Measurements from ENCODE around the gene NEDD4L.
"Not testable (repeated sequence)": the region's sequence is repeated elsewhere in the genome, so short reads cannot be mapped to it uniquely, and the experiment has no call there.

Gene NEDD4L

DNA sequence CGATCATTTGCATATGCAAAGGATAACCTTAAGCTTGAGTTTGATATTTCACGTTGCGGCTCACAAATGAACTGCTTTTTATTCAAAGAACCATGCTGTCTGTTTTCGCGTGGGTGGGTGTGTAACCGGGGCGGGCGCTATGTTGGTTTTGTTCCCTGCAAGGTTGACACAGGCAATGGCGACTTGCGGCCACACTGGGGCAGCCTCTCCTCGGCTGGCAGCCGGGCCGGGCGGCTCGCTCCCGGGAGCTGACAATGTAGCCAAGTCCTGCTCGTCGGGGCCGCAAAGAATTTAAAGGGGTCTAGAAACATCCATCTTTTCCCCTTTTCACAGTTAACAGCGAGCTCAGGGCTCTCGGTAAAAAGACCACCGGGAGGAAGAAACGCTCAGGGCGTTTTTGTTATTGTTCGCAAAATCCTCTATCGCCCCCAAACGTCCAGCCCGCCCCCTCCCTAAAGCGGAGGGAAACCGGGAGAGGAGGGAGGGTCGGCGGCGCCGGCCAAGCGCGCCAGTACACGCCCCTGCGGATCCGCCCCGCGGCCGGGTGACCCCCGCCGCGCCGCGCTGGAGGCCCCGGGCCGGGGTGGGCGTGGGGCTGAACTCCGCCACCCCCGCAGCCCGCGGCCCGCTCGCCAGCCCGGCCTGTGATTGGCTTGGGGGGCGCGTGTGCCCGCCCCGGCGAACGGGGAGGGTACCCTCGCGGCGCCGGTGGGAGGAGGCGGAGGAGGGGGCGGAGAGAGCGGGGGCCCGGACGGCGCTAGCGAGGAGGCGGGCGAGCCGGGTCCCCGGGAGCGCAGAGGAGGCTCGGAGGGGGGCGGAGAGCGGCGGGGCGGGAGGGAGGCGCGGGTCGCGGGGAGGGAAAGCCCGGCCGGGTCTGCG lies at the start of gene NEDD4L:
Gene NEDD4L, plus strand, starts transcription at position 736 of the 879 bp plus-strand sequence. CDS start 435 bp downstream, outside the sequence.
- DNase-seq = peak; percentile 70 to 71

GRCh38 chr18:57995331-57995730 lies 48.7 kb upstream of the NEDD4L start:
- DNase-seq = no peak

DNA sequence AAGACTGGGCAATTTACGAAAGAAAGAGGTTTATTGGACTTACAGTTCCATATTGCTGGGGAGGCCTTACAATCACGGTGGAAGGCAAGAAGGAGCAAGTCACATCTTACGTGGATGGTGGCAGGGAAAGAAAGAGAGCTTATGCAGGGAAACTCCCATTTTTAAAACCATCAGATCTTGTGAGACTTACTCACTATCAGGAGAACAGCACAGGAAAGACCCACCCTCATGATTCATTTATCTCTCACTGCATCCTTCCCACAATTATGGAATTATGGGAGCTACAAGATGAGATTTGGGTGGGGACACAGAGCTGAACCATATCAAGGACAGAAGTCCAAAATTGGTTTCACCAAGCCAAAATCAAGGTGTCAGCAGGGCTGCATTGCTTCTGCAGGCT lies 47.1 kb upstream of the NEDD4L start:
- DNase-seq = not testable (repeated sequence)

DNA sequence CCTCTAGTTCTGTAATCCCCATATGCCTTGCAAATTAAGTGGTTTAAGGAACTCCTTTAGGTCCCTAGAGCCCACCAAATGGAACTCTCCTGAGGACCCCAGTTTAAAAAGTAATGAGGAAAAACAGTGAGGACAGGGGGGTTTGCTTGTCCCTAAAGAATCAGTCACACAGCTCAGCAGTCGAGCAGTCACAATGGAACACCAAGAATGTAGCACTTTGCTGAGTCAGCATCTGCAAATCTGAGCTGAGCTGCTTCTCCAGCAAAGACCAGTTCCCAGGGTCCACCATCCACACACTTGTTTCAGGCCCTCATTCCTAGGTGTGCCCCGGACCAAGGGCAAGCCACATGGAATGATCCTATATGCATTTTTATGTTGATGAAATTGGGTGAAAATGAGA lies 46.2 kb upstream of the NEDD4L start:
- no peak for DNase-seq

GRCh38 chr18:57998461-57998860 lies 45.6 kb upstream of the NEDD4L start:
- DNase-seq = no peak

DNA sequence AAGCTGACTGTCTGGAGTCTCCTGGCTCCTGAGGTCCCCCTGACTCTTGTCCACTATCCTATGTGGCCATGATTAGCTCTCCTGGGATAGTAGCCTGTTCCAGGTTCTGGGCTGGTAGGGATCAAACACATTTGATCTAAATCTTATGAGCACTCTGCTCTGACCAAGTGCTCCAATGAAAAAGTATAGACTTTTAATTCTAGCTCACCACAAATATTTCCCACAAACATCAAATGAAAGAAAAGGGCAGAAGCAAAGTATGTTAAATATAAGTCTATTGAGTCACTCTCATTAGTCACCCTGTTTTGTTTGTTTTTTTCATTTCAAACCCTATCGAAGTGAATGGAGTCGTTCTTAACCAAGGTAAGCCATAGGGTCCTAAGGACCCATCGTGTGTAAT lies 39.7 kb upstream of the NEDD4L start:
- no peak for DNase-seq

DNA sequence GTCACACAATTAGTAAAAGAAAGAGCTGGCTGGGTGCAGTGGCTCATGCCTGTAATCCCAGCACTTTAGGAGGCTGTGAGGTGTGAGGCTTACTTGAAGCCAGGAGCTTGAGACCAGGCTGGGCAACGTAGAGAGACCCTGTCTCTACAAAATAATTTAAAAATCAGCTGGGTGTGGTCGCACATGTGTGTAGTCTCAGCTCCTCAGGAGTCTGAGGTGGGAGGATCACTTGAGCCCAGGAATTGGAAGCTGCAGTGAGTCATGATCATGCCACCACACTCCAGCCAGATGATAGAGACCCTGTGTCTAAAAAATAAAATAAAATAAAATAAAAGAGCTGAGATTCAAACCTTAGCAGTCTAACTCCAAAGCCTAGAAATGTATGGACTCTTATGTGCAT lies 39.0 kb upstream of the NEDD4L start:
- DNase-seq = no peak

GRCh38 chr18:58005885-58006523 lies 38.0 kb upstream of the NEDD4L start:
- DNase-seq = no peak

GRCh38 chr18:58009166-58009565 lies 34.9 kb upstream of the NEDD4L start:
- DNase-seq = no peak

DNA sequence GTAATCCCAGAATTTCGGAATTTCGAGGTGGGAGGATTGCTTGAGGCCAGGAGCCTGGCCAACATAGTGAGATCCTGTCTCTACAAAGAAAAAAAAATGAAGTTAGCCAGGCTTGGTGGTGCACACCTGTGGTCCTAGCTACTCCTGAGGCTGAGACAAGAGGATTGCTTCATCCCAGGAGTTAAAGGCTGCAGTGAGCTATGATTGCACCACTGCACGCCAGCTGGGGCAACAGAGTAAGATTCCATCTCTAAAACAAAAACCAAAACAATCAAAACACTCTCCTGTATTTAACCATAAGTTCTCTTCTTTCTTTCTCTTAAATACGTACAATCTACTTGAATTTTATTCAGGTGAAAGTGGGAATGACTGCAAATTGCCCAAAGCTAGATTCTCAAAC lies 33.8 kb upstream of the NEDD4L start:
- no peak for DNase-seq

- DNase-seq = no peak
These were observed 31.7 kb upstream of the NEDD4L start for GRCh38 chr18:58012356-58012755.

- DNase-seq = no peak
These were observed 30.5 kb upstream of the NEDD4L start for GRCh38 chr18:58013241-58014211.

DNA sequence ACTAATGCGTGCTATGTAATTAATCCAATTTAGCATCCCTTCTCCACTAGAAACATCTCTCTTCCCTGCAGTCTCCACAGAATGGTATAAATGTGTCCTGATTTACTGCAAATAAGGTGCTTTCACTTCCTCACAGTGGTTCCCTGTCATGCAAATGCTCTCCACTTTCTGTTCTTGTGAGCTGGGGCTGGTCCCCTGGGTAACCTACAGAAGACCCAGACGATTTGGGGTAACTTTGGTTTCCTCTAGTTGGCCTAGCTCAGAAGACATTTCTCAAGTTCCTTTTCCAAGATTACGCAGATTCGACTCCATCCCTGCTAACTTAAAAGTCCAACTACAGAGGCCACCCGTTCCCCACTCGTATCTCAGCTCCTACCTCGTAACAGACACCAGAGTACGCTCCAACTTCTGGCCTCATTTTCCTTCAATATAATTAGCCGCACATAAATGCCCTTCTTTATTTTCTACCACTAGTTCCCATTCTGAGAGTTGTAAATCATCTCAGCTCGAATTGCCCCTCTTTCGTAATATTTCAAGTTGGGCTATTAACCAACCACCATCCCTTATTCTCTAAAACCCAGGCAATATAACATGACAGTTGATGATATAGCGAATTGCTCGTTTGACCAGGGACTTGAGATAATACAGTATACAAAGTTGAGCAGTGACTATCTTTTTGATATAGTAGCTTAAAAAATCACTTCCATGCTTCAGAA lies 28.8 kb upstream of the NEDD4L start:
- DNase-seq = no peak

DNA sequence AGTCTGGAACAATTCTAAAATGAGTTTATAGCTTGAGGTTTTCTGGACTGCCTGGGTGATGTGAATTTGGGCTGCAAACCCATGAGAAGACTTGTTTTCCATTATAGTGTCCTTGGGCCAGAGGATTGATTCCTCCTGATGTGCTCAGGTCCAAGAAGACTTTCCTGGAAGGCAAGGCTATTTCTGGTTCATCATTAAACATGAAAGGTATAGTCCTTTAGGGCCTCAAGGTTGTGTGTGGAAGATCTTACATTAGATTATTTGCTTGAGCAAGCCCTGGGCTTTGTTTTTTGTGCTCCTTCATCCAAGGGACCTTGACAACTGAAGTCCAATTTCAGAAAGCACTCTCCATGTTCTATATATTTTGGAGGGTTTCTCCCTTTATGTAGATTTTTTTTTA lies 26.8 kb upstream of the NEDD4L start:
- DNase-seq = no peak

DNA sequence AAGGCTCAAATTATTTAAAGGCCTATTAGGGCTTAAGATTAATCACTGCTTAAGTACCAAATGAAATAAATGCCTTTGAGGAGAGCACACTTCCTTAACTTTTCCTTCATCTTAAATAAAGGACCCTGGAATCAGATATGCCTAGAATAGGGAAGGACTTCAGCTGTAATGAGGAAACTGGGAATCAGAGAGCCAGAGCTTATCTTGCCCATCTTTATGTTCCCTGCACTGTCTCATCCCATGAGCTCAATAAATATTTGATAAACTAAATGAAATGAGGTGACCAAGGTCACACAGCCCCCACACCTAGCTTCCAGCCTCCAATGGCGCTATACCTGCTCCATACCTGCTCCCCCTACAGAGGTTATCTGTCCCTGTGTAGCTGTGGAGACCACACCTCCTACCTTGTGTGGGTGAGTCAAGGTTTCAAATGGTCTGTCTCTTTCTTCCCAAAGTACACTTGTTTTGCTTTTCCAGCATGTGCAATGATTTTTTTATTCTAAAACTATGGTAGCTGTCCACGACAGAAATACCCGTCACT lies 23.4 kb upstream of the NEDD4L start:
- no peak for DNase-seq

GRCh38 chr18:58021504-58021903 lies 22.5 kb upstream of the NEDD4L start:
- DNase-seq = no peak

GRCh38 chr18:58023108-58023507 lies 20.9 kb upstream of the NEDD4L start:
- no peak for DNase-seq

DNA sequence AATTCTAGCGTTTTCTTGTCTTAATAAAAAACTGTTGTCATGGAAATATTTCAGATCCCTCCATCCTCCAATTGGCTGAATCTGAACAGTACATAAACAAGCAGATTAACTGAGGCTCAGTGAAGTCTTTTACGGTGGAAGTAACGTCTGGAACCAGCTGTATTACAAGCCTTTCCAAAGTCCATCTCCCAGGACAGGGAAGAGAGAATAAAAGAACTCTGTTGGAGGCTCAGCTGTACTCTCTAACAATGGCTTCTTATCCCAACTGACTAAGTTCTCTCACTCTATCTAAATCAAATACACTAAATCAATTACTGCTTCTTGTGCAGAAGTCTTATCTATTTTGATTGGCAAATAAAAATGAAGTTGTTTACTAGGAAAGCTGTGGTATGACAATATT lies 19.9 kb upstream of the NEDD4L start:
- DNase-seq = no peak

GRCh38 chr18:58025205-58025604 lies 18.8 kb upstream of the NEDD4L start:
- no peak for DNase-seq

GRCh38 chr18:58025733-58026132 lies 18.3 kb upstream of the NEDD4L start:
- DNase-seq = no peak

DNA sequence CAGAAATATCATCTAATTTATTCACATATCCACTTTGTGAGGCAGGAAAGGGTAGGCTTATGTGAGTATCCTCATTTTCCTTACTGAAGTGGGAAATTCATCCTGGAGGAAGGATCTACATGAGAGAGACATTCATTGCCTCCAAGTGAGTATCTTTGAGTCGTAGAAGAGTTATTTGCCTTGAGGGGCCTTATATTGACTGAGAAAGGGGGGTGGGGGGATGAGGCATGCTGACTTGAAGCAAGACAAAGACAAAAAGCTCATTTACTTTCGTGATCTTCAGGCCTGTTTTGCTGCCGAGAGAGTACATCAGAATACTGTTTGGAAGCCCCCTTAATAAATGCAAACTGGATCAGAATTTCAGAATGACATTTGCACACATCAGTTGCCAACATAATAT lies 17.6 kb upstream of the NEDD4L start:
- DNase-seq = no peak

DNA sequence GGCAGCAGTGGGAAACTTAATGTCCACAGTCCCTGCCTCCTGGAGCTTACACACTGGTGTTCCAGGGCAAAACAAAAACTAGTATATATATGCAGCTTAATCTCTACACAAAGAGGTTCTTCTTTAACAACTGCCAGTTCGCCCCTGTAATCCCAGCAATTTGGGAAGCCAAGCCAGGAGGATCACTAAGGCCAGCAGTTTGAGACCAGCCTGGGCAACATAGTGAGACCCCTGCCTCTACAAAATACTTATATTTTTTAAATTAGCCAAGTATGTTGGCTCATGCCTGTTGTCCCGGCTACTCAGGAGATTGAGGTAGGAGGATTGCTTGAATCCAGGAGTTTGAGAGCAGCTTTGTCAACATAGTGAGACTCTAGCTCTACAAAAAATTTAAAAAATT lies 17.2 kb upstream of the NEDD4L start:
- DNase-seq = no peak

Data from stimulated activated CD4-positive, alpha-beta T cell treated with anti-CD3 and anti-CD28 coated beads, Interleukin-2, amount 100 ng/mL, for 48 hours (primary cell).